ENCODE results near the gene TRIM10. TPM values are rescaled to one million over a fixed set of nuclear protein-coding genes. Genes with fewer than 3 reads are reported as not detected.

TRIM10 gene
- total RNA-seq, 1 experiment from 2014 or later: 0.95 TPM

DNA sequence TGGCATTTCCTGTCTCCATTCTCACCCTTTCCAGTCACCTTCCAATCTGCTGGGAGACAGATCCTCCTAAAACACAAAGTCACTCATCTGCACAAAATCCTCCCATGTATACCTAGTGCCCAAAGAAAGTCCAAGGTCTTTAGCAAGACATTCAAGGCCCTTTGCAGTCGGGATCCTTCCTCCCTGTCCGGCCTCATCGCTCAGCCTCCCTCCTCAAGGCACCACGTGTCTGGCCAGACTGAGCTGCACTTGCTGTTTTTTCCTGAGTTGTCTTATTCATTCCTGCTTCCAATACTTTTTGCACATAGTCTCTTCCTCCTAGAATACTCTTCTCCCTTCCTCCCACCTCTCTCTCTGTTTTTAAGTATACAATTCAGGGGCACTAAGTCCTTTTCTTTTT, 3.7 kb upstream of the TRIM10 start:
- H3K4me3 ChIP-seq (ENCODE audit: low read depth, low read length): peak overlapping the region; percentile 89
- no TSS peak for BruUV-seq (replicated peaks)
- TF ChIP-seq, protein P1, sequence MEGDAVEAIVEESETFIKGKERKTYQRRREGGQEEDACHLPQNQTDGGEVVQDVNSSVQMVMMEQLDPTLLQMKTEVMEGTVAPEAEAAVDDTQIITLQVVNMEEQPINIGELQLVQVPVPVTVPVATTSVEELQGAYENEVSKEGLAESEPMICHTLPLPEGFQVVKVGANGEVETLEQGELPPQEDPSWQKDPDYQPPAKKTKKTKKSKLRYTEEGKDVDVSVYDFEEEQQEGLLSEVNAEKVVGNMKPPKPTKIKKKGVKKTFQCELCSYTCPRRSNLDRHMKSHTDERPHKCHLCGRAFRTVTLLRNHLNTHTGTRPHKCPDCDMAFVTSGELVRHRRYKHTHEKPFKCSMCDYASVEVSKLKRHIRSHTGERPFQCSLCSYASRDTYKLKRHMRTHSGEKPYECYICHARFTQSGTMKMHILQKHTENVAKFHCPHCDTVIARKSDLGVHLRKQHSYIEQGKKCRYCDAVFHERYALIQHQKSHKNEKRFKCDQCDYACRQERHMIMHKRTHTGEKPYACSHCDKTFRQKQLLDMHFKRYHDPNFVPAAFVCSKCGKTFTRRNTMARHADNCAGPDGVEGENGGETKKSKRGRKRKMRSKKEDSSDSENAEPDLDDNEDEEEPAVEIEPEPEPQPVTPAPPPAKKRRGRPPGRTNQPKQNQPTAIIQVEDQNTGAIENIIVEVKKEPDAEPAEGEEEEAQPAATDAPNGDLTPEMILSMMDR (IDR thresholded peaks at IDR 0.05; ENCODE audit: insufficient read depth in 1 of 2, low read depth in 1 of 2, low read length in 1 of 2, severe bottlenecking in 1 of 2, unreplicated experiment in 1 of 2): no peak
- H3K27me3 Mint-ChIP-seq (ENCODE audit: insufficient read depth, unreplicated experiment): no peaks in the 10 kb centered on the region
- no peaks in the 10 kb centered on the region for H3K9me3 ChIP-seq
- peak overlapping the region; percentile 92 for H3K4me3 Mint-ChIP-seq (ENCODE audit: unreplicated experiment)
- intact Hi-C loops (cut with micrococcal nuclease; ENCODE audit: unreplicated experiment): loop anchor here (5.0 kb wide), 1 partner anchor 102 kb away; the partner anchor contains the start of gene POLR1H
- ChIA-PET POLR2A (no interaction called here), CTCF (interaction anchor here (2.2 kb wide), 1 partner anchor 61 kb away, joined by 12 read pairs; no protein-coding TSS in a partner anchor)
- no peaks in the 10 kb centered on the region for H3K9me3 Mint-ChIP-seq (ENCODE audit: unreplicated experiment)
- no peaks in the 10 kb centered on the region for H3K27me3 ChIP-seq (replicated peaks; ENCODE audit: control insufficient read depth, insufficient read depth, low read length)
- peaks cover 1% of the 10 kb centered on the region for H3K36me3 ChIP-seq (ENCODE audit: control insufficient read depth, insufficient read depth, low read length)
- H3K27ac Mint-ChIP-seq (ENCODE audit: unreplicated experiment): peak overlapping the region; percentile 92
- H3K4me1 ChIP-seq: no peaks in the 10 kb centered on the region
- H3K4me1 Mint-ChIP-seq (ENCODE audit: low read depth, unreplicated experiment): peaks cover 14% of the 10 kb centered on the region
- no peak for DNase-seq
- no peaks in the 10 kb centered on the region for H3K36me3 Mint-ChIP-seq (ENCODE audit: insufficient read depth, unreplicated experiment)

DNA sequence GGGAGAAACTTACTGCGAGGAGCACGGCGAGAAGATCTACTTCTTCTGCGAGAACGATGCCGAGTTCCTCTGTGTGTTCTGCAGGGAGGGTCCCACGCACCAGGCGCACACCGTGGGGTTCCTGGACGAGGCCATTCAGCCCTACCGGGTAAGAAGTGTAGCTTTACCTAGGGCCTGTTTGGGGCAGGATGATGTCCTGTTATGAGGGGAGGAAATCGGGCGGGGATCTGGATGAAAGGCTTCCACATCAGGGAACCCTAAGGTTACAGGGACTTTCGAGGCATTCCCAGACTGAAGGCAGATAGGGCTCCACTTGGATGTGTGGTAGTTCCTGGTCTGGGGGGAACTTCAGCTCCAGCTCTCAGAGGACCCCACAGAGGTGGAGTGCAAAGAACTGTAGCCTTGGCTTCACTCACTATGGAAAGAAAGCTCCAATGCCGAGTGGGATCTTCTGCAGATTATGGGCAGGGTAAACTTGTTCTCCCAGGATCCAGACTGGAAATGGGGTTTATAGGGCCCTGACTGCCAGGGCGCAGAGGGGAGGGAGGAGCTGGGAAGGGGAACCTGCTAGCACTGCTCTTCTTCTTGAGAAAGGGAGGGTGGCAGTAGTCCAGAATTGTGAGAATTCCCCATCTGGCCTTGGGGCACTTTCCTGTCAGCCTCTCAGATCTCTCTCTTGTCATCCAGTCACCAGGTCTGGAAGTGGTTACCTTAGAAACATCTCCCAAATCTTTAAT, 3.1 kb upstream of the TRIM10 start:
- Histone ChIP-seq H3K27me3 (replicated peaks; ENCODE audit: control insufficient read depth, insufficient read depth, low read length) (no peaks in the 10 kb centered on the region), H3K4me1 (no peaks in the 10 kb centered on the region), H3K9me3 (no peaks in the 10 kb centered on the region), H3K4me3 (ENCODE audit: low read depth, low read length) (peak overlapping the region; percentile 89), H3K36me3 (ENCODE audit: control insufficient read depth, insufficient read depth, low read length) (peaks cover 1% of the 10 kb centered on the region)
- no TSS peak for BruUV-seq (replicated peaks)
- Mint-ChIP-seq H3K27me3 (ENCODE audit: insufficient read depth, unreplicated experiment) (no peaks in the 10 kb centered on the region), H3K4me3 (ENCODE audit: unreplicated experiment) (peak overlapping the region; percentile 92), H3K36me3 (ENCODE audit: insufficient read depth, unreplicated experiment) (no peaks in the 10 kb centered on the region), H3K9me3 (ENCODE audit: unreplicated experiment) (no peaks in the 10 kb centered on the region), H3K4me1 (ENCODE audit: low read depth, unreplicated experiment) (peaks cover 14% of the 10 kb centered on the region), H3K27ac (ENCODE audit: unreplicated experiment) (peak overlapping the region; percentile 92)
- TF ChIP-seq, protein P1 (IDR thresholded peaks at IDR 0.05; ENCODE audit: insufficient read depth in 1 of 2, low read depth in 1 of 2, low read length in 1 of 2, severe bottlenecking in 1 of 2, unreplicated experiment in 1 of 2): no peak
- ChIA-PET CTCF (interaction anchor here (1.0 to 2.2 kb wide), 2 partner anchors 33 to 61 kb away, joined by 4 to 12 read pairs; no protein-coding TSS in a partner anchor), POLR2A (no interaction called here)
- no peak for DNase-seq
- intact Hi-C loops (cut with micrococcal nuclease; ENCODE audit: unreplicated experiment): loop anchor here (1.0 to 5.0 kb wide), 3 partner anchors 43 to 102 kb away; partner anchors contain the start of gene POLR1H

DNA sequence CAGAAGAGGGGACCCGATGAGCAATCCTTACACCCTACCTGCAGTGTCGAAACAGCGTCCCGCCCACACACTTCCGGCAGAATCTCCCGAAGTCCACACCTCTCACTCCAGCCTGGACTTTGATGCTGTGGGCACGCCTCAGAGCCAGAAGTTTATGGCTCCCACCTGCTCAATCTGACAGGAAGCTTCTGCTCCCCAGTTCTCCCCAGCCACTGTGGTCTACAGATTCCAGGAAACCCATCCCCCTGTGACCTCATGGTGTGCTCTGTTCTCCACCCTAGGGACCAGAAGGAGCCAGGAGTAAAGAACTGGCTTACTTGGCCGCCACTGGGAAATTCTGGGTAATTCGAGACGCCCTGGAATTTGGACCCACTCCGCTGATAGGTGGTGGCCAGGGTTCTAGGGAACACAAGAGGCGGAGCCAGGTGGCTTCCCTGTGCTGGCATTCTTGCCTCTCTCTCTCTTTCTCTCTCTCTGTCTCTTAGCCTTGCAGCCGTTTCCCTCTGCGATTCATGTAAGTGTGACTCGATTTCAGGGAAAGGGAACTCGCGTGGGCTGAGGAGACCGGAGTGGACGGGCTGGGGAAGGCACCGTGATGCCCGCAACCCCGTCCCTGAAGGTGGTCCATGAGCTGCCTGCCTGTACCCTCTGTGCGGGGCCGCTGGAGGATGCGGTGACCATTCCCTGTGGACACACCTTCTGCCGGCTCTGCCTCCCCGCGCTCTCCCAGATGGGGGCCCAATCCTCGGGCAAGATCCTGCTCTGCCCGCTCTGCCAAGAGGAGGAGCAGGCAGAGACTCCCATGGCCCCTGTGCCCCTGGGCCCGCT, 2.3 kb upstream of the TRIM10 start, which contains the start of gene TRIM15:
Gene TRIM15 (plus strand): TSS at position 457 of the 828 bp plus-strand sequence. CDS start 139 bp downstream, at position 596.
- no peaks in the 10 kb centered on the region for H3K4me1 ChIP-seq
- no peaks in the 10 kb centered on the region for H3K27me3 Mint-ChIP-seq (ENCODE audit: insufficient read depth, unreplicated experiment)
- TF ChIP-seq, protein P1 (IDR thresholded peaks at IDR 0.05; ENCODE audit: insufficient read depth in 1 of 2, low read depth in 1 of 2, low read length in 1 of 2, severe bottlenecking in 1 of 2, unreplicated experiment in 1 of 2): no peak
- peak; percentile 85 to 91 for DNase-seq
- H3K4me3 Mint-ChIP-seq (ENCODE audit: unreplicated experiment): peak within 1 kb of the TSS; percentile 92
- H3K9me3 ChIP-seq: no peaks in the 10 kb centered on the region
- no peaks in the 10 kb centered on the region for H3K36me3 Mint-ChIP-seq (ENCODE audit: insufficient read depth, unreplicated experiment)
- peak within 1 kb of the TSS; percentile 92 for H3K27ac Mint-ChIP-seq (ENCODE audit: unreplicated experiment)
- peak within 1 kb of the TSS; percentile 89 for H3K4me3 ChIP-seq (ENCODE audit: low read depth, low read length)
- ChIA-PET POLR2A (no interaction called here), CTCF (interaction anchor here (1.0 to 2.2 kb wide), 2 partner anchors 32 to 60 kb away, joined by 4 to 12 read pairs; no protein-coding TSS in a partner anchor)
- H3K9me3 Mint-ChIP-seq (ENCODE audit: unreplicated experiment): no peaks in the 10 kb centered on the region
- BruUV-seq (replicated peaks): TSS peak; percentile 77
- H3K27me3 ChIP-seq (replicated peaks; ENCODE audit: control insufficient read depth, insufficient read depth, low read length): no peaks in the 10 kb centered on the region
- peaks cover 1% of the 10 kb centered on the region for H3K36me3 ChIP-seq (ENCODE audit: control insufficient read depth, insufficient read depth, low read length)
- intact Hi-C loops (cut with micrococcal nuclease; ENCODE audit: unreplicated experiment): loop anchor here (1.0 to 5.0 kb wide), 3 partner anchors 43 to 101 kb away; partner anchors contain the start of gene POLR1H
- H3K4me1 Mint-ChIP-seq (ENCODE audit: low read depth, unreplicated experiment): peaks cover 14% of the 10 kb centered on the region

Data from Caco-2 (cell line).